GM12801 (cell line): Measurements from ENCODE around the gene CERS6.

Experiments used
- TF ChIP-seq, protein P1 (sequence below): IDR thresholded peaks from one replicate; pipeline ENCODE4 v1.5.1; 2011; ENCODE audit warnings: control low read depth; ENCODE audit not compliant: insufficient read length; ENCODE audit errors: extremely low read depth

Gene CERS6

GRCh38 chr2:168614172-168615018 is 158.3 kb downstream of the CERS6 start:
- TF ChIP-seq, protein P1, sequence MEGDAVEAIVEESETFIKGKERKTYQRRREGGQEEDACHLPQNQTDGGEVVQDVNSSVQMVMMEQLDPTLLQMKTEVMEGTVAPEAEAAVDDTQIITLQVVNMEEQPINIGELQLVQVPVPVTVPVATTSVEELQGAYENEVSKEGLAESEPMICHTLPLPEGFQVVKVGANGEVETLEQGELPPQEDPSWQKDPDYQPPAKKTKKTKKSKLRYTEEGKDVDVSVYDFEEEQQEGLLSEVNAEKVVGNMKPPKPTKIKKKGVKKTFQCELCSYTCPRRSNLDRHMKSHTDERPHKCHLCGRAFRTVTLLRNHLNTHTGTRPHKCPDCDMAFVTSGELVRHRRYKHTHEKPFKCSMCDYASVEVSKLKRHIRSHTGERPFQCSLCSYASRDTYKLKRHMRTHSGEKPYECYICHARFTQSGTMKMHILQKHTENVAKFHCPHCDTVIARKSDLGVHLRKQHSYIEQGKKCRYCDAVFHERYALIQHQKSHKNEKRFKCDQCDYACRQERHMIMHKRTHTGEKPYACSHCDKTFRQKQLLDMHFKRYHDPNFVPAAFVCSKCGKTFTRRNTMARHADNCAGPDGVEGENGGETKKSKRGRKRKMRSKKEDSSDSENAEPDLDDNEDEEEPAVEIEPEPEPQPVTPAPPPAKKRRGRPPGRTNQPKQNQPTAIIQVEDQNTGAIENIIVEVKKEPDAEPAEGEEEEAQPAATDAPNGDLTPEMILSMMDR, result no peak

DNA sequence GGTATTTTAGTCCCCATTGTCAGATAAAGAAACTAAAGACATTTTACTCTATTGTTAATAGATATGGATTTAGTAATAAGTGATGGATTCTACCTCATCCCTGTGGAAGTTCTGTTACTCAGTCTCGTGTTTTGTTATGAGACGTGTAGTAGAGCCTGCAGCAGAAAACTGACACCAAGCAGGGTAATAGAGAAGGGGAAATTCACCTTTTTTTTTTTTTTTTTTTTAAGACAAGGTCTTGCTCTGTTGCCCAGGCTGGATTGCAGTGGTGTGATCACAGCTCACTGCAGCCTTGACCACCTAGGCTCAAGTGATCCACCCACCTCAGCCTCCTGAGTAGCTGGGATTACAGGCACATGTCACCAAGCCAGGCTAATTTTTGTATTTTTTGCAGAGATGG is 164.5 kb downstream of the CERS6 start:
- TF ChIP-seq, protein P1, result no peak

- TF ChIP-seq, protein P1, result no peak
Measured at GRCh38 chr2:168622559-168622958, 166.5 kb downstream of the CERS6 start.

DNA sequence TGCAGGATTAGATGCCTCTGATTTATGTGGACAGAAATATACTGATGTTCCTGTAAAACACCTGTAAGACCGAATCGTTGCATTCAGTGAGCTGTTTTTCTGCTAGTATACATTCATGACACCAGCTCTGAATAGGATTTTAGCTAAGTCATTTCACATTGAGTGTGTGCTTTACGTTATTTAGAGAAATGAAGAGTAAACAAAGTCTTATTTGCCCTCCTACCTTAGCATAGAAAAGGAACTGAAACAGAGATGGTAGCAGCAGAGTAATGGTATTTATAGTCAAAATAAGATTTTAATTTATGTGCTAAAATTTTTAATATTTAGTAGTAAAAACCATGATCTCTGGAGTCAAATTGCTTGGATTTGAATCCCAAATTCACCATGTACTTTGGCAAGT is 168.0 kb downstream of the CERS6 start:
- TF ChIP-seq, protein P1, result no peak

- TF ChIP-seq, protein P1, result no peak
Measured at GRCh38 chr2:168626096-168626495, 170.0 kb downstream of the CERS6 start.

GRCh38 chr2:168626647-168627046 is 170.6 kb downstream of the CERS6 start:
- TF ChIP-seq, protein P1, result no peak

DNA sequence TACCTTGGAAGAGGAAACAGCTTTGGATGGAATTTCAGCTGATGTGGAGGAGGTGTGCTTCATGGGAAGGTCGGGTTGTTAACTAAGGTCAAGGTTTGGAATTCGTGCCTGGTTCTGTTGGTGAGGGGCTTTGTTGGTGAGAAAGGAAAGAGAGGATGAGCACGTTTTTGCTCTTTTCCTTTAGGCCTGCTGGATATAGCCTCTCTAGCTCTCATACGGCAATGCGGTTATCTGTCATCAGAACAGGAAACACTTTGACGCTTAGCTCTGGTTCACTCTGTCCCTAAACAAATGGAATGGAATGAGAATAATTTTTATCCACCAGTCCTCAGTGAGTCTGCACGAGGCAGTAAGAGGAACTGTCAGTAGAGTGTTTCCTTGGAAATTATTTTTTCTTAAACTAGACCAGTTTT is 176.6 kb downstream of the CERS6 start:
- TF ChIP-seq, protein P1, result no peak
